SK-N-SH treated with all-trans-retinoic acid at 6 μM for 48 hours (cell line): ENCODE measurements around the gene CDR2.
A peak's percentile ranks its signal among the peaks of the same experiment; 100 is the strongest.

Experiments
- ATAC-seq: fragments of 200-7000 bp; cut with Tn5 transposase; 3 replicates; pipeline ENCODE4 v1.9.1; 2020; ENCODE audit warnings: mild to moderate bottlenecking, moderate library complexity
- ARNTL ChIP-seq: fragments of 450-650 bp; formaldehyde crosslinking; IDR thresholded peaks from 2 replicates; pipeline ENCODE4 v1.5.0; 2020; ENCODE audit warnings: low read depth, mild to moderate bottlenecking, moderate library complexity, borderline replicate concordance
- BACH2 ChIP-seq: fragments of 250-450 bp; sonication (Bioruptor Pico); IDR thresholded peaks from 2 replicates; pipeline ENCODE4 v1.9.0; 2021; ENCODE audit warnings: mild to moderate bottlenecking, borderline replicate concordance
- CREB5 ChIP-seq: fragments of 250-450 bp; sonication (Bioruptor Pico); IDR thresholded peaks from 2 replicates; pipeline ENCODE4 v1.5.1; 2020; ENCODE audit warnings: low read depth, mild to moderate bottlenecking, moderate library complexity
- CSDC2 ChIP-seq: fragments of 250-450 bp; sonication (Bioruptor Pico); IDR thresholded peaks from 2 replicates; pipeline ENCODE4 v1.5.0; 2020; ENCODE audit warnings: mild to moderate bottlenecking, moderate library complexity
- CSRNP3 ChIP-seq: fragments of 250-450 bp; sonication (Bioruptor Pico); IDR thresholded peaks from 2 replicates; pipeline ENCODE4 v1.5.1; 2021; ENCODE audit warnings: mild to moderate bottlenecking, moderate library complexity
- ESRRG ChIP-seq: fragments of 250-450 bp; sonication (Bioruptor Pico); IDR thresholded peaks from 2 replicates; pipeline ENCODE4 v1.6.1; 2021; ENCODE audit warnings: mild to moderate bottlenecking
- GLIS3 ChIP-seq: fragments of 250-450 bp; sonication (Bioruptor Pico); IDR thresholded peaks from 2 replicates; pipeline ENCODE4 v1.5.0; 2020; ENCODE audit warnings: mild to moderate bottlenecking, moderate library complexity
- ISL1 ChIP-seq: fragments of 250-450 bp; sonication (Bioruptor Pico); IDR thresholded peaks from 2 replicates; pipeline ENCODE4 v2.1.2; 2022; ENCODE audit warnings: mild to moderate bottlenecking, moderate library complexity
- PATZ1 ChIP-seq: fragments of 250-450 bp; sonication (Bioruptor Pico); IDR thresholded peaks from 2 replicates; pipeline ENCODE4 v1.8.0; 2020; ENCODE audit warnings: mild to moderate bottlenecking, moderate library complexity, borderline replicate concordance
- POU6F1 ChIP-seq: fragments of 250-450 bp; sonication (Bioruptor Pico); IDR thresholded peaks from 2 replicates; pipeline ENCODE4 v1.8.0; 2021; ENCODE audit warnings: low read depth, mild to moderate bottlenecking, moderate library complexity, borderline replicate concordance
- PPARA ChIP-seq: fragments of 250-450 bp; sonication (Bioruptor Pico); IDR thresholded peaks from 2 replicates; pipeline ENCODE4 v1.5.0; 2020; ENCODE audit warnings: mild to moderate bottlenecking, borderline replicate concordance
- RARB ChIP-seq: fragments of 250-450 bp; sonication (Bioruptor Pico); IDR thresholded peaks from 2 replicates; pipeline ENCODE4 v1.8.0; 2021; ENCODE audit warnings: mild to moderate bottlenecking, moderate library complexity
- SNAI2 ChIP-seq: fragments of 250-450 bp; sonication (Bioruptor Pico); IDR thresholded peaks from 2 replicates; pipeline ENCODE4 v1.5.0; 2020; ENCODE audit warnings: mild to moderate bottlenecking, moderate library complexity
- TCF4 ChIP-seq: fragments of 250-450 bp; sonication (Bioruptor Pico); IDR thresholded peaks from 2 replicates; pipeline ENCODE4 v1.8.0; 2021; ENCODE audit warnings: mild to moderate bottlenecking, moderate library complexity, borderline replicate concordance
- TOX ChIP-seq: fragments of 250-450 bp; sonication (Bioruptor Pico); IDR thresholded peaks from 2 replicates; pipeline ENCODE4 v1.8.0; 2021; ENCODE audit warnings: mild to moderate bottlenecking, moderate library complexity, borderline replicate concordance
- TSHZ2 ChIP-seq: fragments of 250-450 bp; sonication (Bioruptor Pico); IDR thresholded peaks from 2 replicates; pipeline ENCODE4 v1.5.0; 2020; ENCODE audit warnings: mild to moderate bottlenecking, moderate library complexity
- ZC3H10 ChIP-seq: fragments of 250-450 bp; sonication (Bioruptor Pico); IDR thresholded peaks from 2 replicates; pipeline ENCODE4 v1.5.1; 2021; ENCODE audit warnings: mild to moderate bottlenecking, moderate library complexity
- ZFP3 ChIP-seq: fragments of 250-450 bp; sonication (Bioruptor Pico); IDR thresholded peaks from 2 replicates; pipeline ENCODE4 v1.5.0; 2020; ENCODE audit warnings: mild to moderate bottlenecking, moderate library complexity
- ZFP30 ChIP-seq: fragments of 450-650 bp; formaldehyde crosslinking; IDR thresholded peaks from 2 replicates; pipeline ENCODE4 v1.5.0; 2022; ENCODE audit warnings: mild to moderate bottlenecking, moderate library complexity
- ZNF565 ChIP-seq: fragments of 450-650 bp; formaldehyde crosslinking; conservative IDR thresholded peaks from 2 replicates; pipeline ENCODE4 v1.5.0; 2020; ENCODE audit warnings: low read depth, mild to moderate bottlenecking, moderate library complexity
- ZNF70 ChIP-seq: fragments of 450-650 bp; formaldehyde crosslinking; IDR thresholded peaks from 2 replicates; pipeline ENCODE4 v1.5.0; 2020; ENCODE audit warnings: mild to moderate bottlenecking, moderate library complexity
- ZNF8 ChIP-seq: fragments of 450-650 bp; formaldehyde crosslinking; IDR thresholded peaks from 2 replicates; pipeline ENCODE4 v1.5.0; 2020; ENCODE audit warnings: mild to moderate bottlenecking, moderate library complexity

Gene CDR2

GRCh38 chr16:22356930-22357634, 17.3 kb downstream of the CDR2 start:
- ATAC-seq: no peak
- TF ChIP-seq POU6F1 (CRISPR knock-in tag) (no peak), TOX (CRISPR knock-in tag) (no peak), RARB (CRISPR knock-in tag) (no peak), ESRRG (CRISPR knock-in tag) (no peak), TCF4 (CRISPR knock-in tag) (no peak)
- TF ChIP-seq, all 23 proteins: peak for 0

- TF ChIP-seq ISL1 (CRISPR knock-in tag) (peak; percentile 41; the same call in 1 of the 2 replicates), TCF4 (CRISPR knock-in tag) (no peak), CREB5 (no peak), GLIS3 (CRISPR knock-in tag) (0 out of 2 replicates have a peak, but pooled peaks have one; percentile 36), ZC3H10 (CRISPR knock-in tag) (no peak), CSDC2 (CRISPR knock-in tag) (peak; percentile 80), ZFP3 (no peak), PPARA (CRISPR knock-in tag) (no peak), BACH2 (CRISPR knock-in tag) (no peak), ARNTL (no peak), SNAI2 (CRISPR knock-in tag) (no peak), TOX (CRISPR knock-in tag) (no peak)
- ATAC-seq: no peak
These were observed 18.9 kb downstream of the CDR2 start for GRCh38 chr16:22355487-22355908.

GRCh38 chr16:22353933-22354541, 20.4 kb downstream of the CDR2 start:
- no peak for TF ChIP-seq TSHZ2 (CRISPR knock-in tag)
- TF ChIP-seq ZFP30 (CRISPR knock-in tag): no peak
- no peak for TF ChIP-seq CREB5
- no peak for TF ChIP-seq CSDC2 (CRISPR knock-in tag)
- no peak for TF ChIP-seq ZFP3
- TF ChIP-seq SNAI2 (CRISPR knock-in tag): no peak
- no peak for TF ChIP-seq ARNTL
- TF ChIP-seq TOX (CRISPR knock-in tag): no peak
- no peak for TF ChIP-seq ZNF70
- TF ChIP-seq ESRRG (CRISPR knock-in tag): no peak
- TF ChIP-seq ZNF565 (CRISPR knock-in tag): no peak
- TF ChIP-seq PPARA (CRISPR knock-in tag): no peak
- no peak for TF ChIP-seq ISL1 (CRISPR knock-in tag)
- no peak for TF ChIP-seq PATZ1 (CRISPR knock-in tag)
- TF ChIP-seq ZNF8 (CRISPR knock-in tag): no peak
- TF ChIP-seq TCF4 (CRISPR knock-in tag): no peak
- TF ChIP-seq POU6F1 (CRISPR knock-in tag): no peak
- no peak for TF ChIP-seq CSRNP3 (CRISPR knock-in tag)
- ATAC-seq: peak; percentile 42
